Nephron progenitor cell (in vitro differentiated cells): ENCODE measurements around the gene CACNA1C.

ENCODE experiments used
- DNase-seq: peaks from one replicate; pipeline ENCODE4 v3.0.0; 2021
- H3K27ac Mint-ChIP-seq: 2 replicates; pipeline ENCODE4 v1.8.0; 2021; ENCODE audit warnings: mild to moderate bottlenecking, moderate library complexity, mixed read lengths
- H3K27me3 Mint-ChIP-seq: 2 replicates; pipeline ENCODE4 v1.8.0; 2021; ENCODE audit warnings: mild to moderate bottlenecking, low read depth, mixed read lengths; ENCODE audit not compliant: poor library complexity
- H3K36me3 Mint-ChIP-seq: 2 replicates; pipeline ENCODE4 v1.8.0; 2021; ENCODE audit warnings: low read depth, mixed read lengths
- H3K4me1 Mint-ChIP-seq: 2 replicates; pipeline ENCODE4 v1.8.0; 2021; ENCODE audit warnings: mixed read lengths
- H3K4me3 Mint-ChIP-seq: 2 replicates; pipeline ENCODE4 v1.8.0; 2021; ENCODE audit warnings: mild to moderate bottlenecking, moderate library complexity, mixed read lengths
- H3K9me3 Mint-ChIP-seq: 2 replicates; pipeline ENCODE4 v1.8.0; 2021; ENCODE audit warnings: mild to moderate bottlenecking, moderate library complexity, mixed read lengths
- TF ChIP-seq, protein P1 (sequence below): fragments of 200-600 bp; sonication (generic); IDR thresholded peaks from 2 replicates; pipeline ENCODE4 v1.5.0; 2021; ENCODE audit warnings: antibody characterized with exemption

CACNA1C gene

DNA sequence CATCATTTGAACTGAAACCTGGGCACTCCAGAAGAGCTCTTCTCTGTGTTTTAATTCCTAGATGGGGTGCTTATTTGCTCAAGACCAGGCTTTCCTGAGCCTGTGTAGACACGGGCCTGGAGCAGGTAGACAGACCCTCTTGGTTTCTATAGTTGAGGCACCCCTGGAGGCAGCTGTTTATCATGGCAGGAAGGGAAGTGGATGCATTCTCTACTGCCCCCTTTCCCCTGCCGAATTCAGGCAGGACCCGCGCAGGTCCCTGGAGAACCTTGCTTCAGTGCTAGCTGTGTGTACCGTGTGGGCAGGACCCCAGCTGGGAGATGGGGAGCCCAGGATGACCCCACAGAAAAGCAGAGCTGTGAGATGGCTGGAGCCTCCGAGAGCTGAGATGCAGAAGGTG is 6.0 kb downstream of the CACNA1C start:
- Mint-ChIP-seq H3K36me3 (no peaks in the 10 kb centered on the region), H3K4me1 (peaks cover 50% of the 10 kb centered on the region), H3K9me3 (no peaks in the 10 kb centered on the region), H3K27me3 (peaks cover 64% of the 10 kb centered on the region), H3K27ac (no peak overlapping the region), H3K4me3 (no peak overlapping the region)
- TF ChIP-seq, protein P1, sequence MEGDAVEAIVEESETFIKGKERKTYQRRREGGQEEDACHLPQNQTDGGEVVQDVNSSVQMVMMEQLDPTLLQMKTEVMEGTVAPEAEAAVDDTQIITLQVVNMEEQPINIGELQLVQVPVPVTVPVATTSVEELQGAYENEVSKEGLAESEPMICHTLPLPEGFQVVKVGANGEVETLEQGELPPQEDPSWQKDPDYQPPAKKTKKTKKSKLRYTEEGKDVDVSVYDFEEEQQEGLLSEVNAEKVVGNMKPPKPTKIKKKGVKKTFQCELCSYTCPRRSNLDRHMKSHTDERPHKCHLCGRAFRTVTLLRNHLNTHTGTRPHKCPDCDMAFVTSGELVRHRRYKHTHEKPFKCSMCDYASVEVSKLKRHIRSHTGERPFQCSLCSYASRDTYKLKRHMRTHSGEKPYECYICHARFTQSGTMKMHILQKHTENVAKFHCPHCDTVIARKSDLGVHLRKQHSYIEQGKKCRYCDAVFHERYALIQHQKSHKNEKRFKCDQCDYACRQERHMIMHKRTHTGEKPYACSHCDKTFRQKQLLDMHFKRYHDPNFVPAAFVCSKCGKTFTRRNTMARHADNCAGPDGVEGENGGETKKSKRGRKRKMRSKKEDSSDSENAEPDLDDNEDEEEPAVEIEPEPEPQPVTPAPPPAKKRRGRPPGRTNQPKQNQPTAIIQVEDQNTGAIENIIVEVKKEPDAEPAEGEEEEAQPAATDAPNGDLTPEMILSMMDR: no peak
- DNase-seq: no peak

DNA sequence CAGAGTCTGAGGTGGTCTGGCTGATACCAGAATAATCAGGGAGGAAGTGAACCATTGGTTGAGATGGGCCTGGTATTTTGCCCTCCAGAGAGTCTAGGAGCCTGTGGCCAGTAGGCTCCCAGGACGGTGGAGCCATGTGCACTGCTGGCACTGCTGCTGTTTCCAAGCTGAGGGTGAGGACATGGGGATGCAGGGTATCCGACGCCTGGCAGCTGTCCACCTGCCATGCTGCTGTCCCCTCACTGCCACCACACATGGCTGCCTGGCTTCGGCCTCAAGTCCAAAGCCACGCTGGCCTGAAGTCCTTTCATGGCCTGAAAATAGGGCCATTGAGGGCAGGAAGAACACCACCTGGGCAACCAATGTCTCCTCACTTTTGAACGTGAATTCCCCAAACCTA is 8.6 kb downstream of the CACNA1C start:
- Mint-ChIP-seq H3K4me3 (no peak overlapping the region), H3K27me3 (peaks cover 53% of the 10 kb centered on the region), H3K36me3 (no peaks in the 10 kb centered on the region), H3K9me3 (no peaks in the 10 kb centered on the region), H3K27ac (no peak overlapping the region), H3K4me1 (peaks cover 36% of the 10 kb centered on the region)
- TF ChIP-seq, protein P1: no peak
- DNase-seq: no peak

GRCh38 chr12:2064071-2064507 is 11.3 kb downstream of the CACNA1C start:
- Mint-ChIP-seq H3K36me3 (peaks cover 1% of the 10 kb centered on the region), H3K4me1 (peaks cover 16% of the 10 kb centered on the region), H3K4me3 (no peak overlapping the region), H3K27me3 (peaks cover 43% of the 10 kb centered on the region), H3K27ac (no peak overlapping the region), H3K9me3 (peaks cover 5% of the 10 kb centered on the region)
- no peak for DNase-seq
- TF ChIP-seq, protein P1: no peak

GRCh38 chr12:2068653-2069052 is 15.9 kb downstream of the CACNA1C start:
- Mint-ChIP-seq H3K4me3 (no peak overlapping the region), H3K27ac (no peak overlapping the region), H3K9me3 (peaks cover 33% of the 10 kb centered on the region), H3K4me1 (peaks cover 7% of the 10 kb centered on the region), H3K36me3 (peaks cover 17% of the 10 kb centered on the region), H3K27me3 (peaks cover 31% of the 10 kb centered on the region)
- TF ChIP-seq, protein P1: no peak
- no peak for DNase-seq

GRCh38 chr12:2070440-2071045 is 17.8 kb downstream of the CACNA1C start:
- H3K4me3 Mint-ChIP-seq: no peak overlapping the region
- peaks cover 17% of the 10 kb centered on the region for H3K36me3 Mint-ChIP-seq
- H3K4me1 Mint-ChIP-seq: peaks cover 10% of the 10 kb centered on the region
- H3K27ac Mint-ChIP-seq: no peak overlapping the region
- peaks cover 28% of the 10 kb centered on the region for H3K27me3 Mint-ChIP-seq
- TF ChIP-seq, protein P1: no peak
- no peak for DNase-seq
- peaks cover 40% of the 10 kb centered on the region for H3K9me3 Mint-ChIP-seq

- H3K4me3 Mint-ChIP-seq: no peak overlapping the region
- H3K27ac Mint-ChIP-seq: no peak overlapping the region
- H3K9me3 Mint-ChIP-seq: peaks cover 49% of the 10 kb centered on the region
- peaks cover 17% of the 10 kb centered on the region for H3K36me3 Mint-ChIP-seq
- TF ChIP-seq, protein P1: no peak
- peaks cover 13% of the 10 kb centered on the region for H3K4me1 Mint-ChIP-seq
- DNase-seq: no peak
- peaks cover 10% of the 10 kb centered on the region for H3K27me3 Mint-ChIP-seq
Measured at GRCh38 chr12:2074792-2075191, 22.0 kb downstream of the CACNA1C start.
